Measurements from ENCODE around the gene HNRNPUL2.
"Not testable (repeated sequence)": the region's sequence is repeated elsewhere in the genome, so short reads cannot be mapped to it uniquely, and the experiment has no call there.

HNRNPUL2 gene

GRCh38 chr11:62727165-62727871 is at the start of gene HNRNPUL2:
Gene HNRNPUL2, minus strand, starts transcription at chr11:62727457. Its CDS starts 301 bp downstream, at chr11:62727156.
- DNase-seq (ENCODE audit: low read depth): peak; percentile 99

- DNase-seq (ENCODE audit: low read depth): no peak
These were observed 48.4 kb upstream of the HNRNPUL2 start for GRCh38 chr11:62775646-62776045.

DNA sequence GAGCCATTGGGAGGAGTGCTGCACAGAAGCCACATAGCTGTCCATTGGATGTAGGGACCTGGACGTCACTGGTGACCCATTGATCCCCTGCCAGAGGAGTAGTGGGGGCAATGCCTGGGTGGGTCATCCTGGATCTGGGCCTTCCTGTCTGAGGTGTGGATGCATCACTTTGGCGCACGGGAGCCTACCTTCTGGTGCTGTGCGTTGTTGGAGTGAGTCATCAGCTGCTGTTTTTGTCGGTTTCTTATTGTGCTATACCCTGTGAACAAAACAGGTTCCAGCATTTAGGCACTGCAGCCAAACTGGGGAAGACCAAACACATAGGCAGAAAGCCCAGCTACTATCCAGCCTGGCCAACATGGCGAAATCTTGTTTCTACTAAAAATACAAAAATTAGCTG is 47.1 kb upstream of the HNRNPUL2 start:
- no peak for DNase-seq (ENCODE audit: low read depth)

DNA sequence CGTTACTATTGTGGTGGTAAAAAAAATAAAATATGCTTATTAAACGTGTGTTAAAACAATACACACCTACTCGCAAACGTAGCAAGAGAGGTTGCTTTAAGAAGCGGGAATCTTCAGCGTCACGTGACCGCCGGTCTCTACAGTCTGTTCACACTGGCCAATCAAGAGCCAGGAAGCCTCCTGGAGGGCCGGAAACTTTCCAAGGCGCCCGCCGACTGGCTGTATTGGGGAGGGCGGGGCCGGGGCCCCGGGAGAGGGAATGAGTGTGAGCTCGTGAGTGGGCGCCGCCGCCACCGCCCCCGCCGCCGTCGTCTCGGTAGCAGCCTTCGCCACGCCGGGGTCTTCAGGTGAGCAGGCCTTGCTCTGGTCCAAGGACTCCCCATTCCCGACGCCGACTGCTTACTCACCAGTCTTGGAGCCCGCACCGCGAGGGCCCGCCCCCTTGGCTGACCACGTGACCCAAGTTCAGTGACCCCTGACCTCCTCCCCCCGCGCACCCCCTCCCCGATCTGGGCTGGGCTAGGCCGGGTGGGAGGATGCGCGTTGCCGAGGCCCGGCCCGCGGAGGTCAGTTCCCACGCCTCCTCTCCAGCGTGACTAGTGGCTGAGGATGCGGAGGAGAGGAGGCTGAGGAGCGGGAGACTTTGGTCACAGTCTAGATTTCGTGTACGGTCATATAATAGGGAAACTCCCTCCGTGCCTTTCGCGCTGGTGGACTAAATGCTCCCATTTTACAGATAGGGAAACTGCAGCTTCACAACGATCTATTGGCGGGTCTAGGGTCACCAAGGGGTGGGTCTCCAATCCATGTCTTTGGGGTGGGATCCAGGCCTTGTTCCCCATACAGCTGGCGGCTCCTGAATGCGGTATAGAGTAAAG is 44.1 kb upstream of the HNRNPUL2 start, which contains the start of gene TAF6L:
TAF6L (plus strand) TSS at position 253 of the 878 bp plus-strand sequence. CDS start 4,388 bp downstream, outside the sequence.
- DNase-seq (ENCODE audit: low read depth): peak; percentile 97

GRCh38 chr11:62770778-62771143 is 43.5 kb upstream of the HNRNPUL2 start:
- DNase-seq (ENCODE audit: low read depth): no peak

DNA sequence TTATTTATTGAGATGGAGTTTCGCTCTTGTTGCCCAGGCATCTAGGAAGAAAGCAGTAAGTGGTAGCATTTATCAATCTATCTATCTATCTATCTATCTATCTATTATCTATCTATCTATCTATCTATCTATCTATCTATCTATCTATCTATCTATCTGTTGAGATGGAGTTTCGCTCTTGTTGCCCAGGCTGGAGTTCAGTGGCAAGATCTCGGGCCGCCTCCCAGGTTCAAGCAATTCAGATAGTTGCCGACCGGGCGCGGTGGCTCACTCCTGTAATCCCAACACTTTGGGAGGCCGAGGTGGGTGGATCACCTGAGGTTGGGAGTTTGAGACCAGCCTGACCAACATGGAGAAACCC is 33.6 kb upstream of the HNRNPUL2 start:
- not testable (repeated sequence) for DNase-seq (ENCODE audit: low read depth)

DNA sequence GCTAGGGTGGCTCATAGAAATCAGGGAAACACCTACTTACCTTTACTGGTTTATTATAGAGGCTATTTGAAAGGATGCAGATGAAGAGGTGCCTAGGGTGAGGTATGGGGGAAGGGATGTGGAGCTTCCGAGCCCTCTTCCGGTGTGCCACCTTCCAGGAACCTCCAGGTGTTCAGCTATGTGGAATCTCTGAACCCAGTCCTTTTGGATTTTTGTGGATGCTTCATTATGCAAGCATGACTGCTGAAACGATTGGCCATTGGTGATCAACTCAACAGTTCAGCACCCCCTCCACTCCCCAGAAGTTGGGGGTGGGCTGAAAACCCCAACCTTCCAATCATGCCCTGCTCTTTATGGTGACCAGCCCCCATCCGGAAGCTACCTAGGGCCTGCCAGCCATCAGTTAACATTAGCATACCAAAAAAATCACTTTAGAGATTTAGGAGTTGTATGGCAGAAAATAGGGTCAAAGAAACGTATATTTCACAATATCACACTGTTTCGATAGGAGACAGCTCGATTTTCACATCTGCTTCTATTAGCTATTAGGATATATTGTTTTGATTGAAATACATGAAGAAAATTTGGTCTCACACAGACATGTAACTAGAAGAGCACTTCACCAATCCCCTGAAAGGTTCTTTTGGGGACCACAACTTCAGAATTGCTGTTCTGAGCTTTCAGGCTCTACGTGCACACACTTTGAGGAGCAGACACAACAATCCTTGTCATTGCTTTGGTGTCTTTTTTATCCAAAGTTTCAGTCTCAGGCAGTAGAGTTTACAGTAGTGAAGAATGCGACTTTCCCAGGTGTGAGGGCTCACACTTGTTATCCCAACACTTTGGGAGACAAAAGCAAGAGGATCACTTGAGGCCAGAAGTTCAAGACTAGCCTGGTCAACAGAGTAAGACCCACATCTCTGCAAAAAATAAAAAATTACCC is 30.9 kb upstream of the HNRNPUL2 start:
- DNase-seq (ENCODE audit: low read depth): no peak

GRCh38 chr11:62755086-62755615 is 27.9 kb upstream of the HNRNPUL2 start:
- no peak for DNase-seq (ENCODE audit: low read depth)

- DNase-seq (ENCODE audit: low read depth): peak; percentile 99
These were observed 26.7 kb upstream of the HNRNPUL2 start, which contains the start of gene ZBTB3 for GRCh38 chr11:62753736-62754603. Gene ZBTB3, minus strand, starts transcription at chr11:62754160. Its CDS starts 496 bp downstream, at chr11:62753664.

DNA sequence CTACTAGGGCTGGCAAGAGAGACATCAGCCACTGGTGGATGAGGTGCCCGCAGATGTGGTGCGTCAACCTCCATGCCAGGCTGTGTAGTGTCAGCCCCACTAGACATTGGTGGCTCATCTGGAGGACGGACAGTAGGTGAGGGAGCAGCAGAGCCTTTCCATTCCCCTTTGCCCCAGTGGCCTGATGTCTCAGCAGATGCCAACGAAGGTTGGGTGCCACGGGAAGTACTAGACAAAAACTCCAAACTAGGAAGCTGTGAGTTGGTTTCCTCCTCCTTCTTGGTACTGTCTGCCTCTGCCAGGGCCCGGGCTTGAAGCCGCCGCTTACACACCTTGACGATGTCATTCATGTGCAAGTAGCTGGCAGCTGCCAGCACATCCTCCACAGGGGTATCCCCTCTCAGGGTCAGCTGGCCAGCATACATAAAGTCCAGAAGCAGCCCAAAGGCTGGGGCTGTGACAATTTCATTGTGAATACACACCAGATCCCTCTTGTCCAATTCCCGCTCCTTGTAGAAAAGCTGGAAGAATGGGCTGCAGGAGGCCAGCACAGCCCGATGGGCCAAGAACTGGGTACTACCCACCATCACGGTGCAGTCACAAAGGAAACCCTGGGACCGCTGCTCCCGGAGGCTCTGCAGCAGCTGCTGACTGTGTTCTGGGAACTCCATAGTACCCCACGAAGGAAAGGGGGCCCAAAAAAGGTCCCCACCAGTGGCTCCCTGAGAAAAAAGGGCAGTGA is 25.9 kb upstream of the HNRNPUL2 start:
- DNase-seq (ENCODE audit: low read depth): no peak

DNA sequence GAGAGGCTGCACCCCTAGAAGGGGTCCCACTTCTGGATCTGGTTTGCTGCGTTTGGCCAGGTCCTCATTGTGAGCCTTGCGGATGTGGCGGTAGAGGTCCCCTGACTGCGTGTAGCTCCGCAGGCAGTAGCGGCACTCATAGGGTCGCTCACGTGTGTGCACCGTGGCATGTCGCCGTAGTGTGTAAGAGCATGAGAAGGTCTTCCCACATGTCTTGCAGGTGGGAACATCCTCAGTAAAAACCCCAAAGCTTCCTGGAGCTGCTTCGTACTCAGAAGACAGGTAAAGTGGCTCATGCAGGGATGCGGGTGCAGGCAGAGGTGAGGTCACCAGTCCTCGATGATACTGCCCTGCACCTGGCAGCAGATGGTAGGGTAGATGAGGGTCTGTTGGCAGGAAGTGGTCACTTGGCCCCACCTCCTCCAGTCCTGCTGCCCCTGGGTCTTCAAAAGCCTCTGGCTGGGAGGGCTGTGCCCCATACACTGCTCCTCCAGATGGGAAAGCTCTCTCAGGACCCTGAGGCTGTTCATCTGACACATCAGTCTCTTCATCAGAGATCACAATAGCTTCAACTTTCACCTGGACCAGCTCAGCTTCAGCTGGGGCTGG is 25.0 kb upstream of the HNRNPUL2 start:
- no peak for DNase-seq (ENCODE audit: low read depth)

GRCh38 chr11:62749931-62750330 is 22.7 kb upstream of the HNRNPUL2 start:
- not testable (repeated sequence) for DNase-seq (ENCODE audit: low read depth)

DNA sequence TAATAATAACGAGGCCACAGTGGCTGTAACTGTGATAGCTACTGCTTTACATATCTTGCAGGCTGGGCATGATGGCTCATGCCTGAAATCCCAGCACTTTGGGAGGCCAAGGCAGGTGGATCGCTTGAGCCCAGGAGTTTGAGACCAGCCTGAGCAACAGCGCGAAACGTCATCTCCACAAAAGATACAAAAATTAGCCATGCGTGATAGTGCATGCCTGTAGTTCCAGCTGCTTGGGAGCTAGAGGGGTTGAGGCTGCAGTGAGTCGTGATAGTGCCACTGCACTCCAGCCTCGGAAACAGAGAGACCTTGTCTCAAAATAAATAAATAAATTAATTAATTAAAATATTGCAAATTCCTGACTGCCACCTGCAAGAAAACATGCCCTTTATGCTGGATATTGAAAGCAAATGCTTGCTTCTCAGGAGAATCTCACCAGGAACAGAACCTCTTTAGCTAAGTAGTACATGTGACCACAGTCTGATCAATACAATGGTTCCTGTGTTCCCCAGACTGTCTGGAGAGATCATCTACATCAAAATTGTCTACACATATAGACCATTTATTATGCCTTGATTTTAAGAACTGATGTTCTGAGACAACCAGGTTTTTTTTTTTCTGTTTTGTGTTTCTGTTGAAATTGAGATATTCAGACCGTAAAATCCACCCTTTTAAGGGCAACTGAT is 20.4 kb upstream of the HNRNPUL2 start:
- DNase-seq (ENCODE audit: low read depth): no peak

DNA sequence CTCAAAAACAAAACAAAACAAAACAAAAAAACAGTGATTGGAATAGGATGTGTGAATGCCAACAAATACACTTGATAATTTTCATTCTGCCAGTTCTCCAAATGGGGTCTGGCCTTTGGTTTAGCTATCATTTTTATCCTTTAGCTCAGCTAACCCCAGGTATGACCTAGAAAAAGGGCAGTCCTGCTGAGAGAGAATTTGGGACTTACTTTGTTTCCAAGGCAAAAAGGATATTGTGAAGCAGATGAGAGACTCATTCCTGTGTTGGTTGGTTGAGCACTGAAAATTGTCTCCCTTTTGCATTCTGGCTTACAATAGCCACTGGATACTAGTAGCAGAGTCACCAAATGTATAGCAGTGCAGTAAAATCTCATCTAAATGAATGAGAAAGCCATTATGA is 9.9 kb upstream of the HNRNPUL2 start:
- DNase-seq (ENCODE audit: low read depth): no peak

GRCh38 chr11:62732830-62733229 is 5.6 kb upstream of the HNRNPUL2 start:
- peak; percentile 61 for DNase-seq (ENCODE audit: low read depth)

GRCh38 chr11:62730076-62730475 is 2.8 kb upstream of the HNRNPUL2 start:
- not testable (repeated sequence) for DNase-seq (ENCODE audit: low read depth)

DNA sequence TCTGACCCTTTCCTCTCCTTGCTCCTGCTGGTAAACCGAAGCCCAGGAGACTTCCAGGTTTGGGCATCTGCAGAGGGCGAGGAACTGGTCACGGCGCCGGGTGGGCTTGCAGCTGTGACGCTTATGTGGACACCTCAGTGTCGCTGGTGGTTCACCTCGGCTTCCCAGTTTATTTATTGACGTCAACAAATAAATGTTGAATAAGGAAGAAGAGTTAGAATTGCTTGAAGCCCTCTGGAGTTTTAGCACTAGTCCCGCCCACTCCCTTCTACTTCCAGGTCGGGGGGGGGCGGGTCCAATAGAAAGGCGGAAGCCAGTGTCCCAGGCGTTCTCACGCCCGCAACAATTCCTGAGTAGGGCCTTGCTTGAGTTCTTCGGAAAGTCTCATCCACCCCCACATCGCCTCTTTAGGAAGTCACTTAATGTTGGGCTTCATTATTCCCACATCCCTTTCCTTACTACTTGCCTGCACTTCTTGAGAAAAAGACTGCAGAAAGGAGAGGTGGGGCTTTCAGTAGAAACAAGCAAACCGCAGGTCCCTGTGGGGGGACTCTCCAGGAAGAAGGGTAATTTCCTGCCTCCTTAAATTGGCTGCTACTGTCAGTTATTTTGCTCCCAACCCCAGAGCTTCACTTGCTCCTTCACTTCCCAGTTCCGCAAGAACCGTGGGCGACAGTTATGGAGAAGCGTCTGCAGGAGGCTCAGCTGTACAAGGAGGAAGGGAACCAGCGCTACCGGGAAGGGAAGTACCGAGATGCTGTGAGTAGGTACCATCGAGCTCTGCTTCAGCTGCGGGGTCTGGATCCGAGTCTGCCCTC is 1.1 kb upstream of the HNRNPUL2 start, which contains the start of gene TTC9C:
TTC9C (plus strand) TSS at position 316 of the 818 bp plus-strand sequence; CDS start at position 679, 363 bp downstream.
- DNase-seq (ENCODE audit: low read depth): peak; percentile 93

- peak; percentile 99 for DNase-seq (ENCODE audit: low read depth)
These were observed 564 bp upstream of the HNRNPUL2 start for GRCh38 chr11:62727872-62728170.
